Measurements from ENCODE around the gene KRT33B.

Gene KRT33B

DNA sequence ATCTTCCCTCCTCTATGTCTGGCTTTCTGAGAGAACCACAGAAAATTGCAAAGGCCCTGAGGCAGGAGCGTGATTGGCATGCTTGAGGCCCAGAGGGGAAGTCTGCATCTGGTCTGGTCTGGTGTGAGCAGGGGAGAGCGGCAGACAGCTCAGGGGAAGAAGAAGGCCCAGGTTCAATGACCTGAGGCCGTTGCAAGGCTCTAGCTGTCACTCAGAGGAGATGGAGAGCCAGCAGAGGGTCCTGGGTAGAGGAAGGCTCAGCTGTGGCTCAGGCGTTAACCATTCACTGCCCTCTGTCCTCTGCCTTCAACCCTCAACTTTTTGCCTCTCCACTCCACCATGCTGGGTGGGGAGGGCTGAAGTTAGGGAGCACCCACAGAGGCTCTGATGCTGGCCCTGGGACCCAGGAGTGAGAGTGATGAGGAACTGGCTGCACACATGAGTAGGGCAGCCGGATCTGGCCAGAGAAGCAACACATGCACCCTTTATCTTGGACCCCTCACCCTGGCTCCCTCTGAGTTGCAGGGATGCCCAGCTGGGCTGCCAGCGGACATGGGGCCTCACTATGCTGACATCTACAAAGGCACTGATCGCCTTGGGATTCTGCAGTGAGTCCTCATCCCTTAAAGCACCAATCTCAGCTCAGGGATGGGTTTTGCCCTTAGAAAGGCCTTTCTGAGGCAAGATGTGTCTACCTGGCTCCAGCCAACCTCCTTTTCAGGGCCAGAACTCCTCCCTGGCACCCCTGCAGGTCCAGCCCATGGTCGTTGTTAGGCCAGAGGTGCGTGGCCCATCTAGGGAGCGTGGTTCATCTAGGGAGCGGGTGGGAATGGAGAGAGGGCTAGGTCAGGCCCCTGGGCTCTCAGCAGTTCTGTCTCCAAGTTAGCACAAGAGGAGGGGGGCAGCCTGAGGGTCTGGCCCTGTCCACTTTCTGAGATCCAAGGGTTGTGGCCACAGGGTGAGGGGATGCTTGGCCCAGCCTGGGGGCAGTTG is 46.4 kb downstream of the KRT33B start:
- DNase-seq = no peak

DNA sequence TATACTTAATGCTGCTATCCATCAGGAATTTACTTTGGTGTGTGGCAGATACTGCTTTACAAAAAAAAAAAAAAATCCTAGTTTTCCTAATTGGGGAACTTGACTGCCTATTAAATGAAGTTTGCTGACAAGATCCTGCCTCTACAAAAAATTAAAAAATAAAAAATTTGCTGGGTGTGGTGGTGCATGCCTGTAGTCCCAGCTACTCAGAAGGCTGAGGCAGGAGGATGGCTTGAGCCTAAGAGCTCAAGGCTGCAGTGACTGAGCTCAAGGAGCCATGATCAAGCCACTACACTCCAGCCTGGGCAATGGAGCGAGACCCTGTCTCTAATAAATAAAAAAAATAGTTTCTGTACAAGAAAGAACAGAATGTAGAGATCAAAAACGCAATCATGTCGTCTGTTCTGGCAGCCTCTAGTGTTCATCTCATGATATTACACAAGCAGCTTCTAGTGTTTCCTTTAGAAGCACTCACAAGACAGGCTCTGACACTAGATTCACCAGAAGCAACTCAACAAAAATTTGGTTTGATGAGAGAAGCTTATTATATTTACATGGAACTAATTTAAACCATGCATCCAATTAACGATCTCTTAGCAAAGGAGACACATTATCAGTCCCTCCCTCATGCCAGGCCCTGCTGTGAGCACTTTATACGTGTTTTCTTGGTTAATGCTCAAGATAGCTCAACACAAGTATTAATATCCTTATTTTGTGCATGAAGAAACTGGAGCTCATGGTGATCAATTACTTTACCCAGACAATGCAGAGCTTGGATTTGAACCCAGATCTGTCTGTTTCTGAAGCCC is 47.3 kb downstream of the KRT33B start:
- DNase-seq = no peak

DNA sequence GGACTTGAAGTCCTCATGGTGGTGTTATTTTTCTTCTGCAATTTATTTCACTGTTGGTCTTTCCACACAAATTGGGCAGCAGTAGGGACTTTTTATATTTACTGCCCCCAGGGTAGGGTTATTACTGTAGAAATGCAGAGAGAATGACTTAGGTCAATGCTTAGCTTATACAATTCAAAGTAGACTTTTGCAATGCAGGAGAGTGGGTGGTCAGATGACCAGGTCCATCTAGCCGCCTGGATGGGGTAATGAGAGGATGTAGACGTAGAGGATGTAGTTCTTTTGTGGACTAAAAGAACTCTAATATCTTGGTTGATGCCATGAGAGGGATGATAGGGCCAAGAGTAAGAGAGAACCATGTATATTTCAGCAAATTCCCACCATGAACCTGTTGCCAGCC is 51.4 kb downstream of the KRT33B start:
- DNase-seq = no peak

DNA sequence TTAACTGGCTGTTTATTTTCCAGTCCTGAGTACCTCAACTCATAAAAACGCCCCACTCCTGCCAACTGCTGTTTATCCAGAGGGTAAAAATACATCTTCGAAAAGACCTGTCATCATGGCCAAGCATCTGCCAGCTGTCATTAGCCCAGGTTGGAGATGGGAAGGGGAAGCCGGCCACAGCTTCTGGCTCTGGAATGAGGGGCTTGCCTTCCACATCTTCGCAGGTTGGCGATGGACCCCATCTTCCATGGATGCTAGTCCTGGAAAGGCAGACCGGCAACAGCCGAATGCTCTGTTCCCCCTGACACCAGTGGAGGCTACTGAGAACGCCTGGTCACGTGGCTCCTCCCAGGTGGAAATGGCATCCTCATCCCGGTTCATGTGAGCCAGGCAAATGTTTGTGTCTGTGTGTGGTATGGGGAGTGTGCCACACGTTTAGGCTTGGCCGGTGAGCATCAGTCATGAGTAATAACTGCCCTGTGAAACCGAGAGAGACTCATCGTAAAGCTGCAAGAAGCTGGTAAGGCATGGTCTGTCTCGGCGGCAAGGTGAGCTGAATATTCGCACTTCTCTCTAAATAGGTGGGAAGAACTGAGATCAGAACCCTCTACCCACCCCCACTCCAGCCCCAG is 53.7 kb downstream of the KRT33B start:
- DNase-seq = no peak

DNA sequence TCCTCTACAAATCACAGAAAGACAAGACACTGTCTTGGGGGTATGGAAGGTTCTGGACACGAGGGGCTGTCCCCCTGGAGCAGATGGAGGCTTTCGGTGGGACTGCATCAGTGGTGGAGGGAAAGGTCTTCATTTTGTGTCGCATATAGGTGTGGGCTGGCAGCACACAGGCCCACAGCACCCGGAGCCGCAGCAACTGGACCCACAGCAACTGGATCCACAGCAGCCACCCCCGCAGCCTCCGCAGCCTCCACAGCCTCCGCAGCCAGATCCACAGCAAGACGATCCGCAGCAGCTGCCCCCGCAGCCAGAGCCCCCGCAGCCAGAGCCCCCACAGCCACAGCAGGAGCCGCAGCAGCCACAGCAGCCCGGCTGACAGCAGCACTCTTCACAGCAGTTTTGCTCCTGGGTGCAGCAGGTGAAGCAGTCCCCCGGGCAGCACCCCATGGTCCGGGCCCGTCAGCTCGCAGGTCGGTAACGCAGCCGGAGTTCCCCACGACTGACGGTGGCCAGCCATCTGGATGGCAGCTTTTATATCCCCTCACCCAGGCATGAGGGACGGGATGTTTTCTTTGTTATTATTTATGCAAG is 54.3 kb downstream of the KRT33B start, which contains the start of gene KRTAP17-1:
KRTAP17-1 (minus strand) TSS at position 507 of the 591 bp plus-strand sequence; CDS start at position 447, 60 bp downstream.
- DNase-seq = no peak

Data from stimulated activated CD4-positive, alpha-beta T cell treated with anti-CD3 and anti-CD28 coated beads, Interleukin-4, amount 100 ng/mL, for 1 hour (primary cell).